HEK293 (cell line): ENCODE data around the gene LAMA5.

Experiments
- BCL6B ChIP-seq: fragments of 450-650 bp; formaldehyde crosslinking; IDR thresholded peaks from 2 replicates; pipeline ENCODE4 v1.5.1; 2017; ENCODE audit warnings: missing biosample characterization, missing genetic modification characterization
- MEIS1 ChIP-seq: sonication (generic); formaldehyde crosslinking; IDR thresholded peaks from 2 replicates; pipeline ENCODE4 v1.8.1; 2022; ENCODE audit warnings: missing genetic modification reagents, mild to moderate bottlenecking, borderline replicate concordance
- PBX3 ChIP-seq: sonication (generic); formaldehyde crosslinking; IDR thresholded peaks from 2 replicates; pipeline ENCODE4 v1.8.1; 2022; ENCODE audit warnings: mild to moderate bottlenecking, moderate library complexity, missing genetic modification reagents
- RBAK ChIP-seq: fragments of 450-650 bp; formaldehyde crosslinking; IDR thresholded peaks from 2 replicates; pipeline ENCODE4 v1.5.1; 2016; ENCODE audit warnings: missing biosample characterization, missing genetic modification characterization
- ZBTB21 ChIP-seq: fragments of 450-650 bp; formaldehyde crosslinking; IDR thresholded peaks from 2 replicates; pipeline ENCODE4 v1.5.1; 2017; ENCODE audit warnings: missing biosample characterization, missing genetic modification characterization
- ZBTB44 ChIP-seq: fragments of 450-650 bp; IDR thresholded peaks from 2 replicates; pipeline ENCODE4 v1.5.1; 2018; ENCODE audit warnings: missing biosample characterization, mild to moderate bottlenecking, missing genetic modification characterization
- ZNF610 ChIP-seq: fragments of 450-650 bp; formaldehyde crosslinking; IDR thresholded peaks from 2 replicates; pipeline ENCODE4 v1.5.1; 2016; ENCODE audit warnings: missing biosample characterization, missing genetic modification characterization, borderline replicate concordance
- ZNF623 ChIP-seq: fragments of 450-650 bp; formaldehyde crosslinking; IDR thresholded peaks from 2 replicates; pipeline ENCODE4 v1.5.1; 2016; ENCODE audit warnings: missing biosample characterization, missing genetic modification characterization
- ZNF701 ChIP-seq: fragments of 450-650 bp; formaldehyde crosslinking; IDR thresholded peaks from 2 replicates; pipeline ENCODE4 v1.5.1; 2016; ENCODE audit warnings: missing biosample characterization, missing genetic modification characterization
- ZNF768 ChIP-seq: fragments of 450-650 bp; formaldehyde crosslinking; IDR thresholded peaks from 2 replicates; pipeline ENCODE4 v1.5.1; 2018; ENCODE audit warnings: missing biosample characterization, mild to moderate bottlenecking, missing genetic modification characterization
- ZSCAN5A ChIP-seq: fragments of 450-650 bp; formaldehyde crosslinking; IDR thresholded peaks from 2 replicates; pipeline ENCODE4 v1.5.1; 2016; ENCODE audit warnings: missing biosample characterization, missing genetic modification characterization
- TF ChIP-seq, protein P1 (sequence below): fragments of 450-650 bp; formaldehyde crosslinking; IDR thresholded peaks from 2 replicates; pipeline ENCODE4 v1.5.1; 2016; ENCODE audit warnings: missing biosample characterization, missing genetic modification characterization
- TF ChIP-seq, protein P2 (sequence below): fragments of 450-650 bp; formaldehyde crosslinking; IDR thresholded peaks from 2 replicates; pipeline ENCODE4 v1.5.1; 2016; ENCODE audit warnings: missing biosample characterization, missing genetic modification characterization

DNA sequence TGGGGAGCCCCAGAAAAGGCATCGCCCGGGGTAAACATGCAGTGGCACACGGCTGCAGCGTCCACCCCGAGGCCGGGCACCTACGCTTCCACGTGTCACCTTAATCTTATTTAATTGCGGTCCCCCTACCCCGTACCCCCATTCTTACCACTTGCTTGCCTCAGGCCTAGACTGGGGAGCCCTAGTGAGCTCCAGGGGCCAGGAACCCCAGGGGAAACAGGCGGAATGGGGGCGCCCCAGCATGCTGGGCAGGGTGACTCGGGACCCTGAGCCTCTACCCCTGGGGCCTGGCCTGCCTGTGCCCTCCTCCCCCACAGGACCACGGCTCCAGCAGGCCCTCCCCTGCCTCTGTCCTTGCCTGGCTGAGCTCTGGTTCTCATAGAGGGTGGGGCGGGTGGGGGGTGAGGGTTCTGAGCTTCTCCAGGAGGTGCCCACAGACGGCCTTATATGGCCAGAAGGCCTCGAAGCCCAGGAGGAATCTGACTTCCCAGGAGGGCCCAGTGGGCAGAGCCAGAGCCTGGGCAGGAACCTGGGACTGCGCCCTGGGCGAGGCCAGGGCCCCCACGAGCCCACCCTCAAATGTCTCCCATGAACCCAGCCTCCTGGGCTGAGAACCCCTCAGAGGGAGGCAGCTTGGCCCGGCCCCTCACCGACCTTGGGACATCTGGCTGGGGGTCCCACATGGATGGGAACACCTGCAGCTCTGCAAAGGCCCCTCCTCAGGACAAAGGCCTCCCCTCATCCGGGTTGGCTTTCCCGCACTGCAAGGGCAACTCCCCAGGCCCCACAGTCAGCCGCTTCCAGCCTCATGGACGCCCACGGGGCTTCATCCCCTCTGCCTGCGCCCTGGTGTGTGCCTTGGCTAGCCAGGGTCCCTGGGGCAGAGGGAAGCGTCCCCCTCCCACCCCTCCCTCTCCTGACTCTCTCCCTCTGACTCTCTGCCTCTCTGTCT lies 5.2 kb upstream of the LAMA5 start:
- TF ChIP-seq PBX3 (CRISPR knock-in tag) (no peak), ZNF610 (no peak), BCL6B (tag by site-specific recombination) (no peak), ZBTB21 (tag by site-specific recombination) (no peak), ZNF623 (no peak), ZNF701 (tag by site-specific recombination) (no peak), ZBTB44 (tag by site-specific recombination) (no peak), RBAK (tag by site-specific recombination) (no peak), ZNF768 (tag by site-specific recombination) (no peak), MEIS1 (CRISPR knock-in tag) (no peak), ZSCAN5A (tag by site-specific recombination) (no peak)
- TF ChIP-seq, protein P1, sequence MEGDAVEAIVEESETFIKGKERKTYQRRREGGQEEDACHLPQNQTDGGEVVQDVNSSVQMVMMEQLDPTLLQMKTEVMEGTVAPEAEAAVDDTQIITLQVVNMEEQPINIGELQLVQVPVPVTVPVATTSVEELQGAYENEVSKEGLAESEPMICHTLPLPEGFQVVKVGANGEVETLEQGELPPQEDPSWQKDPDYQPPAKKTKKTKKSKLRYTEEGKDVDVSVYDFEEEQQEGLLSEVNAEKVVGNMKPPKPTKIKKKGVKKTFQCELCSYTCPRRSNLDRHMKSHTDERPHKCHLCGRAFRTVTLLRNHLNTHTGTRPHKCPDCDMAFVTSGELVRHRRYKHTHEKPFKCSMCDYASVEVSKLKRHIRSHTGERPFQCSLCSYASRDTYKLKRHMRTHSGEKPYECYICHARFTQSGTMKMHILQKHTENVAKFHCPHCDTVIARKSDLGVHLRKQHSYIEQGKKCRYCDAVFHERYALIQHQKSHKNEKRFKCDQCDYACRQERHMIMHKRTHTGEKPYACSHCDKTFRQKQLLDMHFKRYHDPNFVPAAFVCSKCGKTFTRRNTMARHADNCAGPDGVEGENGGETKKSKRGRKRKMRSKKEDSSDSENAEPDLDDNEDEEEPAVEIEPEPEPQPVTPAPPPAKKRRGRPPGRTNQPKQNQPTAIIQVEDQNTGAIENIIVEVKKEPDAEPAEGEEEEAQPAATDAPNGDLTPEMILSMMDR = no peak
- TF ChIP-seq, protein P2, sequence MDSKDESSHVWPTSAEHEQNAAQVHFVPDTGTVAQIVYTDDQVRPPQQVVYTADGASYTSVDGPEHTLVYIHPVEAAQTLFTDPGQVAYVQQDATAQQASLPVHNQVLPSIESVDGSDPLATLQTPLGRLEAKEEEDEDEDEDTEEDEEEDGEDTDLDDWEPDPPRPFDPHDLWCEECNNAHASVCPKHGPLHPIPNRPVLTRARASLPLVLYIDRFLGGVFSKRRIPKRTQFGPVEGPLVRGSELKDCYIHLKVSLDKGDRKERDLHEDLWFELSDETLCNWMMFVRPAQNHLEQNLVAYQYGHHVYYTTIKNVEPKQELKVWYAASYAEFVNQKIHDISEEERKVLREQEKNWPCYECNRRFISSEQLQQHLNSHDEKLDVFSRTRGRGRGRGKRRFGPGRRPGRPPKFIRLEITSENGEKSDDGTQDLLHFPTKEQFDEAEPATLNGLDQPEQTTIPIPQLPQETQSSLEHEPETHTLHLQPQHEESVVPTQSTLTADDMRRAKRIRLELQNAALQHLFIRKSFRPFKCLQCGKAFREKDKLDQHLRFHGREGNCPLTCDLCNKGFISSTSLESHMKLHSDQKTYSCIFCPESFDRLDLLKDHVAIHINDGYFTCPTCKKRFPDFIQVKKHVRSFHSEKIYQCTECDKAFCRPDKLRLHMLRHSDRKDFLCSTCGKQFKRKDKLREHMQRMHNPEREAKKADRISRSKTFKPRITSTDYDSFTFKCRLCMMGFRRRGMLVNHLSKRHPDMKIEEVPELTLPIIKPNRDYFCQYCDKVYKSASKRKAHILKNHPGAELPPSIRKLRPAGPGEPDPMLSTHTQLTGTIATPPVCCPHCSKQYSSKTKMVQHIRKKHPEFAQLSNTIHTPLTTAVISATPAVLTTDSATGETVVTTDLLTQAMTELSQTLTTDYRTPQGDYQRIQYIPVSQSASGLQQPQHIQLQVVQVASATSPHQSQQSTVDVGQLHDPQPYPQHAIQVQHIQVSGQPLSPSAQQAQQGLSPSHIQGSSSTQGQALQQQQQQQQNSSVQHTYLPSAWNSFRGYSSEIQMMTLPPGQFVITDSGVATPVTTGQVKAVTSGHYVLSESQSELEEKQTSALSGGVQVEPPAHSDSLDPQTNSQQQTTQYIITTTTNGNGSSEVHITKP = no peak
